GM23248 (cell line): Measurements from ENCODE around the gene C12orf43.

Experiments used
- EZH2 ChIP-seq: fragments of 200-600 bp; sonication (generic); IDR thresholded peaks from 2 replicates; pipeline ENCODE4 v1.6.1; 2018; ENCODE audit warnings: antibody characterized with exemption, mild to moderate bottlenecking; ENCODE audit not compliant: insufficient read depth, poor library complexity, severe bottlenecking
- EZH2phosphoT487 ChIP-seq: fragments of 200-600 bp; sonication (generic); IDR thresholded peaks from 2 replicates; pipeline ENCODE4 v1.6.1; 2018; ENCODE audit warnings: antibody characterized with exemption, moderate library complexity, mild to moderate bottlenecking, low read depth; ENCODE audit not compliant: insufficient read depth

- no peak for TF ChIP-seq EZH2phosphoT487
- no peak for TF ChIP-seq EZH2
These were observed 59.5 kb downstream of the C12orf43 start for GRCh38 chr12:120956579-120957300.
